Muscle of leg (tissue), 11 donors: ENCODE data around the gene TBC1D22A. TPM values are rescaled to one million over a fixed set of nuclear protein-coding genes. Genes with fewer than 3 reads are reported as not detected.

Source experiments
- DNase-seq: peaks from one replicate; pipeline ENCODE4 v3.0.0; 2013
- H3K27ac ChIP-seq: one replicate; pipeline ENCODE4 v1.5.1; 2013; ENCODE audit warnings: mild to moderate bottlenecking, low read length, control low read depth
- H3K27me3 ChIP-seq: one replicate; pipeline ENCODE4 v1.6.1; 2013; ENCODE audit warnings: low read length; ENCODE audit not compliant: control insufficient read depth, insufficient read depth
- H3K36me3 ChIP-seq: one replicate; pipeline ENCODE4 v1.6.1; 2013; ENCODE audit warnings: low read length; ENCODE audit not compliant: control insufficient read depth, insufficient read depth
- H3K4me1 ChIP-seq: one replicate; pipeline ENCODE4 v1.6.1; 2013; ENCODE audit warnings: low read length; ENCODE audit not compliant: control insufficient read depth, insufficient read depth
- H3K4me3 ChIP-seq: one replicate; pipeline ENCODE4 v1.5.1; 2013; ENCODE audit warnings: low read length, control low read depth
- H3K9me3 ChIP-seq: replicated peaks from 2 replicates; pipeline ENCODE4 v1.6.1; 2013; ENCODE audit warnings: low read depth, low read length; ENCODE audit not compliant: control insufficient read depth
- WGBS: methylation state at CpG from one replicate; pipeline ENCODE4 v1.1.5; 2013; ENCODE audit warnings: missing lambda C conversion rate; ENCODE audit not compliant: insufficient coverage; 5-methylcytosine and 5-hydroxymethylcytosine counted together
- polyA plus RNA-seq, 8 donors: library from polyadenylated mRNA; unstranded; fragments of 120-200 nt; gene quantifications; one replicate each; pipeline versions ENCODE4 v1.2.1 to v1.2.3, GENCODE V29; 2013; ENCODE audit warnings: inconsistent platforms in 1 of 8, low replicate concordance in 1 of 8; ENCODE audit not compliant: insufficient read length in 8 of 8, insufficient read depth in 1 of 8
- total RNA-seq: library from RNA; stranded (reverse); fragments of 120-200 nt; gene quantifications from one replicate; pipeline ENCODE4 v1.2.4, GENCODE V29; 2013

The TBC1D22A gene
- total and polyA plus RNA-seq, 9 donors, result 8.0 to 16.9 (median 15.6) TPM

- no peak overlapping the region for H3K27ac ChIP-seq
- H3K4me3 ChIP-seq, result no peak overlapping the region
- no peaks in the 10 kb centered on the region for H3K27me3 ChIP-seq
- H3K36me3 ChIP-seq, result peaks cover 14% of the 10 kb centered on the region
- 79% methylated on average over 27 of the region's 29 CpGs for WGBS
- peak; percentile 18 for DNase-seq
- peaks cover 3% of the 10 kb centered on the region for H3K4me1 ChIP-seq
- H3K9me3 ChIP-seq, result no peaks in the 10 kb centered on the region
These were observed 140.8 kb downstream of the TBC1D22A start for GRCh38 chr22:46902998-46903916.

- DNase-seq, result no peak
- Histone ChIP-seq H3K27ac (no peak overlapping the region), H3K27me3 (no peaks in the 10 kb centered on the region), H3K36me3 (peaks cover 16% of the 10 kb centered on the region), H3K9me3 (no peaks in the 10 kb centered on the region), H3K4me3 (no peak overlapping the region), H3K4me1 (peaks cover 3% of the 10 kb centered on the region)
- 90% methylated on average over 10 of the region's 15 CpGs for WGBS
These were observed 143.0 kb downstream of the TBC1D22A start for GRCh38 chr22:46905415-46905814.

- Histone ChIP-seq H3K27ac (no peak overlapping the region), H3K4me3 (no peak overlapping the region), H3K36me3 (peaks cover 16% of the 10 kb centered on the region), H3K27me3 (no peaks in the 10 kb centered on the region), H3K9me3 (no peaks in the 10 kb centered on the region), H3K4me1 (peaks cover 3% of the 10 kb centered on the region)
- no peak for DNase-seq
- 87% methylated on average over 6 of the region's 8 CpGs for WGBS
These were observed 143.4 kb downstream of the TBC1D22A start for GRCh38 chr22:46905834-46906233.

- H3K4me1 ChIP-seq, result peaks cover 3% of the 10 kb centered on the region
- WGBS, result 89% methylated on average over 9 of the region's 18 CpGs
- no peak for DNase-seq
- no peaks in the 10 kb centered on the region for H3K9me3 ChIP-seq
- no peak overlapping the region for H3K4me3 ChIP-seq
- H3K27me3 ChIP-seq, result no peaks in the 10 kb centered on the region
- H3K27ac ChIP-seq, result no peak overlapping the region
- H3K36me3 ChIP-seq, result peaks cover 16% of the 10 kb centered on the region
These were observed 144.0 kb downstream of the TBC1D22A start for GRCh38 chr22:46906326-46907045.

GRCh38 chr22:46907241-46908215 lies 145.1 kb downstream of the TBC1D22A start:
- WGBS, result 89% methylated on average over 15 of the region's 24 CpGs
- Histone ChIP-seq H3K36me3 (peaks cover 16% of the 10 kb centered on the region), H3K27me3 (no peaks in the 10 kb centered on the region), H3K9me3 (no peaks in the 10 kb centered on the region), H3K4me3 (no peak overlapping the region), H3K4me1 (peaks cover 3% of the 10 kb centered on the region), H3K27ac (no peak overlapping the region)
- DNase-seq, result no peak

GRCh38 chr22:46908641-46909107 lies 146.2 kb downstream of the TBC1D22A start:
- H3K36me3 ChIP-seq, result peaks cover 9% of the 10 kb centered on the region
- no peak overlapping the region for H3K27ac ChIP-seq
- no peak overlapping the region for H3K4me3 ChIP-seq
- no peaks in the 10 kb centered on the region for H3K4me1 ChIP-seq
- H3K27me3 ChIP-seq, result no peaks in the 10 kb centered on the region
- 82% methylated on average over 13 of the region's 15 CpGs for WGBS
- H3K9me3 ChIP-seq, result no peaks in the 10 kb centered on the region
- DNase-seq, result no peak

GRCh38 chr22:46909237-46910030 lies 147.0 kb downstream of the TBC1D22A start:
- no peaks in the 10 kb centered on the region for H3K9me3 ChIP-seq
- peaks cover 11% of the 10 kb centered on the region for H3K36me3 ChIP-seq
- no peak overlapping the region for H3K27ac ChIP-seq
- H3K4me1 ChIP-seq, result no peaks in the 10 kb centered on the region
- 87% methylated on average over 22 of the region's 26 CpGs for WGBS
- DNase-seq, result no peak
- no peak overlapping the region for H3K4me3 ChIP-seq
- H3K27me3 ChIP-seq, result no peaks in the 10 kb centered on the region

- no peak overlapping the region for H3K27ac ChIP-seq
- no peaks in the 10 kb centered on the region for H3K9me3 ChIP-seq
- H3K27me3 ChIP-seq, result no peaks in the 10 kb centered on the region
- H3K36me3 ChIP-seq, result peaks cover 11% of the 10 kb centered on the region
- WGBS, result 90% methylated on average over 9 of the region's 9 CpGs
- no peaks in the 10 kb centered on the region for H3K4me1 ChIP-seq
- DNase-seq, result no peak
- no peak overlapping the region for H3K4me3 ChIP-seq
These were observed 148.2 kb downstream of the TBC1D22A start for GRCh38 chr22:46910624-46911023.

GRCh38 chr22:46911346-46911745 lies 148.9 kb downstream of the TBC1D22A start:
- Histone ChIP-seq H3K9me3 (no peaks in the 10 kb centered on the region), H3K4me3 (no peak overlapping the region), H3K27ac (no peak overlapping the region), H3K36me3 (peaks cover 11% of the 10 kb centered on the region), H3K27me3 (no peaks in the 10 kb centered on the region), H3K4me1 (no peaks in the 10 kb centered on the region)
- DNase-seq, result no peak
- 83% methylated on average over 8 of the region's 10 CpGs for WGBS
